ENCODE data around the gene ST8SIA4. TPM values are rescaled to one million over a fixed set of nuclear protein-coding genes. Genes with fewer than 3 reads are reported as not detected.

ST8SIA4 gene
- total RNA-seq, 1 experiment from 2014 or later, result not detected

DNA sequence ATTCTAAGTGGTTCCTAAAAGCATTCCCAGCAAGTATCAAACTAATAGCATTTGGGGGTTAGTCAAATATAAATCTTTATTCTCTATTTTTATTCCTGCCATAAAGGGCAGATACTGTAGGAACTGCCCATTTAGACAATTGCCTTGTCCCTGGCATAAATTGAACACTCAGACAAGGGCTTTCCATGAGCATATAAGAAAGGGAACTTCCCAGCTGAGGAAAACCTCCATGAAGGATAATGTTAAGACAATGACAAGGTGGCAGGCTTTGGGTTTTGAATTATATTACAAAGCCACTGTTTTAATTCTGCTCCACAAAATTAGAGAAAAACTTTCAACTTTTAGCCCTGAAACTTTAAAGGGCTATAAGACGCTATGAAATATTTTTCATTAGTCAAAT is 81.3 kb downstream of the ST8SIA4 start:
- ATAC-seq, result no peak
- intact Hi-C loops (cut with micrococcal nuclease), result no loop called here
- Histone ChIP-seq H3K27ac (ENCODE audit: low read depth, low read length) (no peak overlapping the region), H3K4me3 (replicated peaks in 1 of 2; ENCODE audit: low read depth in 1 of 2, low read length in 2 of 2) (no peak overlapping the region), H3K4me1 (ENCODE audit: control insufficient read depth in 1 of 2, insufficient read depth in 2 of 2, low read length in 2 of 2) (no peaks in the 10 kb centered on the region), H2AFZ (ENCODE audit: low read depth, low read length, poor library complexity, severe bottlenecking) (no peak overlapping the region), H3K9ac (ENCODE audit: low read length) (no peak overlapping the region), H3K79me2 (ENCODE audit: insufficient read depth, low read length) (no peaks in the 10 kb centered on the region), H3K36me3 (ENCODE audit: control insufficient read depth in 1 of 2, insufficient read depth in 2 of 2, low read length in 2 of 2) (no peaks in the 10 kb centered on the region), H3K27me3 (ENCODE audit: insufficient read depth, low read length) (no peaks in the 10 kb centered on the region), H3K9me2 (ENCODE audit: insufficient read depth) (no peaks in the 10 kb centered on the region), H4K20me1 (ENCODE audit: insufficient read depth) (no peaks in the 10 kb centered on the region), H3K9me3 (ENCODE audit: control insufficient read depth in 1 of 2, insufficient read depth in 1 of 2, low read depth in 1 of 2, low read length in 2 of 2) (no peaks in the 10 kb centered on the region), H3K4me2 (ENCODE audit: low read length) (no peak overlapping the region)
- BruUV-seq (replicated peaks), result no TSS peak
- POLR2A ChIA-PET, result no interaction called here
- no peak for DNase-seq (ENCODE audit: low read depth, low spot score)
- CTCF ChIA-PET, result no interaction called here
- RAD21 ChIA-PET (ENCODE audit: low non-redundant PET in 1 of 2, low total read pairs in 2 of 2, uncharacterized antibody in 2 of 2, unreplicated experiment in 2 of 2), result no interaction called here
- TF ChIP-seq SP1 (IDR thresholded peaks at IDR 0.05; ENCODE audit: low read depth), result no peak
- TF ChIP-seq, protein P1, sequence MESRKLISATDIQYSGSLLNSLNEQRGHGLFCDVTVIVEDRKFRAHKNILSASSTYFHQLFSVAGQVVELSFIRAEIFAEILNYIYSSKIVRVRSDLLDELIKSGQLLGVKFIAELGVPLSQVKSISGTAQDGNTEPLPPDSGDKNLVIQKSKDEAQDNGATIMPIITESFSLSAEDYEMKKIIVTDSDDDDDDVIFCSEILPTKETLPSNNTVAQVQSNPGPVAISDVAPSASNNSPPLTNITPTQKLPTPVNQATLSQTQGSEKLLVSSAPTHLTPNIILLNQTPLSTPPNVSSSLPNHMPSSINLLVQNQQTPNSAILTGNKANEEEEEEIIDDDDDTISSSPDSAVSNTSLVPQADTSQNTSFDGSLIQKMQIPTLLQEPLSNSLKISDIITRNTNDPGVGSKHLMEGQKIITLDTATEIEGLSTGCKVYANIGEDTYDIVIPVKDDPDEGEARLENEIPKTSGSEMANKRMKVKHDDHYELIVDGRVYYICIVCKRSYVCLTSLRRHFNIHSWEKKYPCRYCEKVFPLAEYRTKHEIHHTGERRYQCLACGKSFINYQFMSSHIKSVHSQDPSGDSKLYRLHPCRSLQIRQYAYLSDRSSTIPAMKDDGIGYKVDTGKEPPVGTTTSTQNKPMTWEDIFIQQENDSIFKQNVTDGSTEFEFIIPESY (IDR thresholded peaks at IDR 0.05; ENCODE audit: extremely low read depth, insufficient replicate concordance, low read length), result no peak

DNA sequence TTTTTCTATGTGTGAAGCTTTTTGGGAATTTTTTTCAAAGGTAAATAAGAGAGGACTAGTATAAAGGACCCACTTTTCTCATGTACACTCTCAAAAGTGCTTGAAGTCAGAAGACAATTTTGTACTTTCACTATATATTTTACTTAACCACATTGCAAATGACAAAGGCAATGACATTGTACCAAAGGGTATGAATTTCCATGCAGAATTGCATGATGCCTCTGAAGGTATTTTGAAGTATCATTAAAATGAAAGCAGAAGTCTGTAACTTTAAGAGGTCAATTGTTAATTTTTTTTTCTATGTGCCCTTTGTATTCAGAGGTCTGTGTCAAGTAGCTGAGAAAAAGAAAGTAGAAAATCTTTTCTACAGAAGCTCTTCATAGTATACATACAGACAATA is 84.7 kb downstream of the ST8SIA4 start:
- no peaks in the 10 kb centered on the region for H3K79me2 ChIP-seq (ENCODE audit: insufficient read depth, low read length)
- intact Hi-C loops (cut with micrococcal nuclease), result no loop called here
- no TSS peak for BruUV-seq (replicated peaks)
- no peak for ATAC-seq
- H3K4me3 ChIP-seq (replicated peaks in 1 of 2; ENCODE audit: low read depth in 1 of 2, low read length in 2 of 2), result no peak overlapping the region
- H4K20me1 ChIP-seq (ENCODE audit: insufficient read depth), result no peaks in the 10 kb centered on the region
- RAD21 ChIA-PET (ENCODE audit: low non-redundant PET in 1 of 2, low total read pairs in 2 of 2, uncharacterized antibody in 2 of 2, unreplicated experiment in 2 of 2), result no interaction called here
- no peak overlapping the region for H3K27ac ChIP-seq (ENCODE audit: low read depth, low read length)
- H3K9me2 ChIP-seq (ENCODE audit: insufficient read depth), result no peaks in the 10 kb centered on the region
- H2AFZ ChIP-seq (ENCODE audit: low read depth, low read length, poor library complexity, severe bottlenecking), result no peak overlapping the region
- H3K27me3 ChIP-seq (ENCODE audit: insufficient read depth, low read length), result no peaks in the 10 kb centered on the region
- no peaks in the 10 kb centered on the region for H3K4me1 ChIP-seq (ENCODE audit: control insufficient read depth in 1 of 2, insufficient read depth in 2 of 2, low read length in 2 of 2)
- TF ChIP-seq, protein P2, sequence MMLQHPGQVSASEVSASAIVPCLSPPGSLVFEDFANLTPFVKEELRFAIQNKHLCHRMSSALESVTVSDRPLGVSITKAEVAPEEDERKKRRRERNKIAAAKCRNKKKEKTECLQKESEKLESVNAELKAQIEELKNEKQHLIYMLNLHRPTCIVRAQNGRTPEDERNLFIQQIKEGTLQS (IDR thresholded peaks at IDR 0.05), result no peak
- no peak for TF ChIP-seq SRF (IDR thresholded peaks at IDR 0.05; ENCODE audit: low read depth)
- TF ChIP-seq, protein P3, sequence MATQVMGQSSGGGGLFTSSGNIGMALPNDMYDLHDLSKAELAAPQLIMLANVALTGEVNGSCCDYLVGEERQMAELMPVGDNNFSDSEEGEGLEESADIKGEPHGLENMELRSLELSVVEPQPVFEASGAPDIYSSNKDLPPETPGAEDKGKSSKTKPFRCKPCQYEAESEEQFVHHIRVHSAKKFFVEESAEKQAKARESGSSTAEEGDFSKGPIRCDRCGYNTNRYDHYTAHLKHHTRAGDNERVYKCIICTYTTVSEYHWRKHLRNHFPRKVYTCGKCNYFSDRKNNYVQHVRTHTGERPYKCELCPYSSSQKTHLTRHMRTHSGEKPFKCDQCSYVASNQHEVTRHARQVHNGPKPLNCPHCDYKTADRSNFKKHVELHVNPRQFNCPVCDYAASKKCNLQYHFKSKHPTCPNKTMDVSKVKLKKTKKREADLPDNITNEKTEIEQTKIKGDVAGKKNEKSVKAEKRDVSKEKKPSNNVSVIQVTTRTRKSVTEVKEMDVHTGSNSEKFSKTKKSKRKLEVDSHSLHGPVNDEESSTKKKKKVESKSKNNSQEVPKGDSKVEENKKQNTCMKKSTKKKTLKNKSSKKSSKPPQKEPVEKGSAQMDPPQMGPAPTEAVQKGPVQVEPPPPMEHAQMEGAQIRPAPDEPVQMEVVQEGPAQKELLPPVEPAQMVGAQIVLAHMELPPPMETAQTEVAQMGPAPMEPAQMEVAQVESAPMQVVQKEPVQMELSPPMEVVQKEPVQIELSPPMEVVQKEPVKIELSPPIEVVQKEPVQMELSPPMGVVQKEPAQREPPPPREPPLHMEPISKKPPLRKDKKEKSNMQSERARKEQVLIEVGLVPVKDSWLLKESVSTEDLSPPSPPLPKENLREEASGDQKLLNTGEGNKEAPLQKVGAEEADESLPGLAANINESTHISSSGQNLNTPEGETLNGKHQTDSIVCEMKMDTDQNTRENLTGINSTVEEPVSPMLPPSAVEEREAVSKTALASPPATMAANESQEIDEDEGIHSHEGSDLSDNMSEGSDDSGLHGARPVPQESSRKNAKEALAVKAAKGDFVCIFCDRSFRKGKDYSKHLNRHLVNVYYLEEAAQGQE (IDR thresholded peaks at IDR 0.05; ENCODE audit: low read depth), result no peak
- no peak for TF ChIP-seq EGR1 (IDR thresholded peaks at IDR 0.05; ENCODE audit: low read depth)
- TF ChIP-seq, protein P4, sequence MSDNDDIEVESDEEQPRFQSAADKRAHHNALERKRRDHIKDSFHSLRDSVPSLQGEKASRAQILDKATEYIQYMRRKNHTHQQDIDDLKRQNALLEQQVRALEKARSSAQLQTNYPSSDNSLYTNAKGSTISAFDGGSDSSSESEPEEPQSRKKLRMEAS (IDR thresholded peaks at IDR 0.05), result no peak
- no peak for TF ChIP-seq EZH2 (IDR thresholded peaks at IDR 0.05)
- no peak for TF ChIP-seq SIN3A (IDR thresholded peaks at IDR 0.05; ENCODE audit: low read depth)
- H3K9ac ChIP-seq (ENCODE audit: low read length), result no peak overlapping the region
- no peak overlapping the region for H3K4me2 ChIP-seq (ENCODE audit: low read length)
- POLR2A ChIA-PET, result no interaction called here
- no peak for DNase-seq (ENCODE audit: low read depth, low spot score)
- CTCF ChIA-PET, result no interaction called here
- no peaks in the 10 kb centered on the region for H3K36me3 ChIP-seq (ENCODE audit: control insufficient read depth in 1 of 2, insufficient read depth in 2 of 2, low read length in 2 of 2)
- no peaks in the 10 kb centered on the region for H3K9me3 ChIP-seq (ENCODE audit: control insufficient read depth in 1 of 2, insufficient read depth in 1 of 2, low read depth in 1 of 2, low read length in 2 of 2)
